CD4-positive, alpha-beta T cell treated with Interleukin-2 at 100 ng/mL for 4 hours (primary cell): ENCODE results near the gene LRIG3.
"Not testable (repeated sequence)": the region's sequence is repeated elsewhere in the genome, so short reads cannot be mapped to it uniquely, and the experiment has no call there.

Experiments
- DNase-seq: peaks from one replicate; pipeline ENCODE4 v3.0.0-alpha.2; 2020; ENCODE audit warnings: low spot score

The LRIG3 gene

GRCh38 chr12:58901664-58902063, 18.6 kb downstream of the LRIG3 start:
- no peak for DNase-seq

DNA sequence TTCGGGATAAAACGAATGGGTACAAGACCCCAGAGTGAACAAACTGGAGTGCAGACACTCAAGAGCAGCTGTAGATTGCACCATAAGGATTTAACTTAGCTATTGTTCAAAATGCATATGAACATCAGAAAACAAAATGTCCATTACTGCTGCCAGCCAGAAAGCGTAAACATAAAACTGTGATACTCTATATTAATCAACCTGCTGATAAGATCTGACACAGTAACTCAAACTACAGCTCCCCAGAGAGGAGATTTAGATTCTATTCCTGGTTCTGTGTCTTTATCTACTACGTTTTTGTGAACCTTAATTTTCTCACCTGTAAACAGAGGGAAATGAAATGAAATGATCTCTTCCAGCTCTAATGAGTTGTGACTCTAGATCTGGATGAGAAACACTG, 22.3 kb downstream of the LRIG3 start:
- DNase-seq: no peak

DNA sequence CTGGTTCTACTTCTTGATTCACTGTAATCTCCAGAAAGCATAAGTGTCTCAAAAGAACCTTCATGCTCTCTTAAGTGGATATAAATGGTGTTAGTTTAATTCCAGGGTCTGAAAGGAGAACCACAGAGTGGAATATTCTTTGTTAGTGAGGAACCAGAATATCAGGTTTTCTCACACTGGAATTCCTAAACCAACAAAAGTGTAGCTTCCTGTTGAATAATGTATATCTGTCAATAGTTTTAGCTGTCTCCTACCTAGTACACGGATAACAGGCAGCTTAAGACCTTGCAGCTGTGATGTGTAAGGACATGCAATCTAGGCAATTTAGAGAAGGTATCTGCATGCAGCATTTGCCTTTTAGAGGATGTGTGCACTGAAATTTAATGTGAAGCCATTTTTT, 24.0 kb downstream of the LRIG3 start:
- no peak for DNase-seq

- no peak for DNase-seq
Measured at GRCh38 chr12:58895053-58895452, 25.3 kb downstream of the LRIG3 start.

- no peak for DNase-seq
Measured at GRCh38 chr12:58894040-58894439, 26.3 kb downstream of the LRIG3 start.

DNA sequence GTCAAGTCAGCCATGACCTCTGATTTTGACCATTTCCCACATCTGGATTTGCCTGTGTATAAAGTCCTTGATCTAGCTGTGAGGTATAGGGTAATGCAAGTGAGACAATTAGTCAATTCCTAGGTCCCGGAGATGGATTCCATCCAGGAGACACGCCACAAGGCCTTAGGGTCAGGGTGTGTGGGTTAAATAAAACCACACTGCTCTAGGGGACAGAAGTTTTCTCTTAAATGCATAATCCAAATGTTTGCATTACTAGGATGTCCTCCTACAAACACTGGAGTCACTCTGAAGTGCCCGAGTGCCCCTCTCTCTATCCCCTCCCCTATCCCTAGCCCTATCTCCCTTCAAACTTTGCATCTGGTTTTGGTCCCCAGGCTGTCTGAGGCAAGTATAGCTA, 26.8 kb downstream of the LRIG3 start:
- DNase-seq: no peak

GRCh38 chr12:58889557-58889956, 30.7 kb downstream of the LRIG3 start:
- DNase-seq: no peak

- DNase-seq: no peak
Measured at GRCh38 chr12:58888131-58888783, 32.0 kb downstream of the LRIG3 start.

DNA sequence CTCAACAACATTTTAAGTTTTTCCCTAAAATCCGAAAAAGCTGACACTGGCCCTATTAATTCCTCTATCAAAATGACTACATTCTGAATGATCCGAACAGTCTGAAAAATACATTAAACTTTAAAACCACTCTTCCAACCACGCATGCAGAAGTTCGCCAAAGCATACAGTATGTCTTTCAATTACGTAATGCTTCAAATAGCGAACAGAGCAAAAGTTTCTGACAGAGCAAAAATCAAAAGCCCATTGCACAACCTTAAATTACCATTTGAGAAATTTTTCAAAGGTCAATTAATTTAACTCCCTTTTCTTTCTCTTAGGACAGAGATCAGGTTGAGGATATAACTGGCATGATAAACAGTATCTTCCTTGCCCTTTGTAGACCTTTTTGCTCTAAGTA, 33.2 kb downstream of the LRIG3 start:
- DNase-seq: no peak

GRCh38 chr12:58886474-58886873, 33.8 kb downstream of the LRIG3 start:
- DNase-seq: no peak

GRCh38 chr12:58884916-58885315, 35.4 kb downstream of the LRIG3 start:
- no peak for DNase-seq

GRCh38 chr12:58883576-58884334, 36.5 kb downstream of the LRIG3 start:
- DNase-seq: no peak

GRCh38 chr12:58882826-58883225, 37.5 kb downstream of the LRIG3 start:
- DNase-seq: no peak

- no peak for DNase-seq
Measured at GRCh38 chr12:58881816-58882215, 38.5 kb downstream of the LRIG3 start.

DNA sequence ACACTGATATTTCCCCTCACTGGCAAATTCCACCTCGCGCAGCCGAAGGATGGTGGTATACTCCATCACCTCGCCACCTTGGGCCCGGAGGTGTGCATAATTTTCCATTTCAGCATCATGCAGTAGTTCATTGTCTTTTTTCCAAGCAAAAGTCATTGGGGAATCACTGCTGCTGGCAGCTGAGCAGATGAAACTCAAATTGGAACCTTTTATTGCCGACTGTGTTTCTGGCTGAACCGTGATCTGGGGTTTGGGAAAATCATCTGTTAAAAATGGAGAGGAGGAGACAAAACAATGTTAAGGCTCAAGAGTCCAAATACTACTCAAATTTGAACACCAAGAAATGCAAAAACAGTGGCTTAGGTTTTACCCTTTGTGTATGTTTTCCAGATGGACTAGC, 39.7 kb downstream of the LRIG3 start:
- DNase-seq: no peak

- no peak for DNase-seq
Measured at GRCh38 chr12:58877243-58877743, 43.0 kb downstream of the LRIG3 start.

DNA sequence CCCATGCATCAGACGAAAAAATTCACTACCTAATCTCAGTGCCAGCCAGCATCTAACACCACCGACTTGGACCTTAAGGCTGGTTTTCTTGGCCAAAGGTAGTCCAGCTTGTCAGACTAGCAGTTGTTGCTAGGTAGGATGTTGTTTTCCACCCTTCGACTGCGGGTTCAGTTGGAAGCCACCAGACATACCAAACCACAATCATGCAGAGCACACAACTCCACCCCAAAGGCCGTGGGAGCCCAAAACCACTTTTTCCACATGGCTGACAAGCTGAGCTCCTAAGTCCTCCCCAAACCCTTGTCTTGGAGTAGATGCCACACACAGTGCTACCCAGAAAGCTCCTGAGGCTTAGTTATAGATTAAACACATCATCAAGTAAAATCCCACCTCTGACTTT, 46.8 kb downstream of the LRIG3 start:
- no peak for DNase-seq

GRCh38 chr12:58871556-58871955, 48.7 kb downstream of the LRIG3 start:
- DNase-seq: no peak

DNA sequence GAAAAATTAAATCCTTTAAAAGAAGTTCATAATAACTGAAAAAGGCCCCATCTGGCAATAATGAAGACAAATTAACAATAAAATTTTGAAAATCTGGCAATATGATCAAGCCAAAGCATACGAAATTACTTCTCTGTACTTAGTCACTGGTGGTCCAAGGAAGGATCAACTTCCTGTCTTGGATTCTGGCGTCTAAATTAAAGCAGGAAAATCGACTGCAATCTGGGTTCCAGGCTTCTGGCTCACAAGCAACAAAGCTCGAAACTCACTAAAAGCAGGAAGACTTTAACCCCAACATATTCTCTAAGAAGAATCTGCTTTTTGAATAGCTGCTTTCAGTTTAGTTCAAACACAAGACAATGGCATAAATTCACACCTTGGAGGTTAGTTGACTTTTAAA, 49.7 kb downstream of the LRIG3 start:
- no peak for DNase-seq

GRCh38 chr12:58860788-58861240, 59.5 kb downstream of the LRIG3 start:
- DNase-seq: no peak

DNA sequence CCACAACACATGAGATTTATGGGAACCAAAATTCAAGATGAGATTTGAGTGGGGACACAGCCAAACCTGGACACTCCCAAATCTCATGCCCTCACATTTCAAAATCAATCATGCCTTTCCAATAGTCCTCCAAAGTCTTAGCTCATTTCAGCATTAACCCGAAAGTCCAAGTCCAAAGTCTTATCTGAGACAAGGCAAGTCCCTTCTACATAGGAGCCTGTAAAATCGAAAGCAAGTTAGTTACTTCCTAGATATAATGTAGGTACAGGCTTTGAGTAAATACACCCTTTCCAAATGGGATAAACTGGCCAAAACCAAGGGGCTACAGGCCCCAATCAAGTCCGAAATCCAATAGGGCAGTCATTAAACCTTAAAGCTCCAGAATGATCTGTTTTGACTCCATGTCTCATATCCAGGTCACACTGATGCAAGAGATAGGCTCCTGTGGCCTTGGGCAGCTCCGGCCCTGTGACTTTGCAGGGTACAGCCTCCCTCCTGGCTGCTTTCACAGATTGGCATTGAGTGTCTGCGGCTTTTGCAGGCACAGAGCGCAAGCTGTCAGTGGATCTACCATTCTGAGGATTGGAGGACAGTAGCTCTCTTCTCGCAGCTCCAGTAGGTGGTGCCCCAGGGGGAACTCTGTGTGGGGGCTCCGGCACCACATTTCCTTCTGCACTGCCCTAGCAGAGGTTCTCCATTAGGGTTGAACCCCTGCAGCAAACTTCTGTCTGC, 60.1 kb downstream of the LRIG3 start:
- no peak for DNase-seq

DNA sequence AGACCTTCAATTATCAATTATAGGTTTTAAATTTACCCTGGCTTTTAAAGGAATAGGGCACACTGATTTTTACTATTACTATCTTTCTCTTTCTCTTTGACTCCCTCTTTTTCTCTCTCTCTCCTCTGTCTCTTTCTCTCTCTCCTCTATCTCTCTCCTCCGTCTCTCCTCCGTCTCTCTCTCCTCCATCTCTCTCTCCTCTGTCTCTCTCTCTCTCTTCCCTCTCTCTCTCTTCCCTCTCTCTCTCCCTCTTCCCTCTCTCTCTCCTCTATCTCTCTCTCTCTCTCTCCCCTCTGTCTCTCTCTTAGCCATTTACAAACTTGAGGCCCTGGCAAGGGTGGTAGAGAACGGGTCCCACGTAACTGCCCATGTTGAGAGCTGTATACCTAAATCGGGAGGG, 62.3 kb downstream of the LRIG3 start:
- DNase-seq: no peak

GRCh38 chr12:58857206-58857605, 63.1 kb downstream of the LRIG3 start:
- not testable (repeated sequence) for DNase-seq
